Tibial nerve (tissue), 4 donors: Measurements from ENCODE around the gene MAPK11. TPM values are rescaled to one million over a fixed set of nuclear protein-coding genes. Genes with fewer than 3 reads are reported as not detected.

Source experiments
- DNase-seq, 2 donors: peaks; one replicate each; pipeline ENCODE4 v3.0.0-alpha.2; 2019; ENCODE audit warnings: low spot score in 2 of 2
- H3K27ac ChIP-seq, 4 donors: fragments of 200-600 bp; sonication (generic) in 3 of 4; one replicate each; pipeline ENCODE4 v1.5.1; 2017 to 2019; ENCODE audit warnings: mild to moderate bottlenecking in 1 of 4
- H3K27me3 ChIP-seq, 2 donors: fragments of 200-600 bp; sonication (generic) in 1 of 2; one replicate each; pipeline versions ENCODE4 v1.5.1 to v1.6.0; 2017 to 2019
- H3K36me3 ChIP-seq, 3 donors: fragments of 200-600 bp; sonication (generic); one replicate each; pipeline ENCODE4 v1.5.1; 2018 to 2019
- H3K4me1 ChIP-seq, 4 donors: fragments of 200-600 bp; sonication (generic) in 3 of 4; one replicate each; pipeline ENCODE4 v1.5.1; 2017 to 2019
- H3K4me3 ChIP-seq, 4 donors: fragments of 200-600 bp; sonication (generic) in 3 of 4; one replicate each; pipeline ENCODE4 v1.5.1; 2017 to 2019; ENCODE audit warnings: mild to moderate bottlenecking in 1 of 4, moderate library complexity in 1 of 4
- H3K9me3 ChIP-seq, 4 donors: fragments of 200-600 bp; sonication (generic) in 3 of 4; one replicate each; pipeline ENCODE4 v1.5.1; 2017 to 2019
- EP300 ChIP-seq, 2 donors: sonication (generic); formaldehyde crosslinking; IDR thresholded peaks; one replicate each; pipeline ENCODE4 v1.6.1; 2017; ENCODE audit warnings: antibody characterized with exemption in 2 of 2, mild to moderate bottlenecking in 1 of 2
- POLR2A ChIP-seq, 2 donors: fragments of 450-650 bp; IDR thresholded peaks; one replicate each; pipeline ENCODE4 v1.6.1; 2017; ENCODE audit warnings: antibody characterized with exemption in 2 of 2, mild to moderate bottlenecking in 2 of 2, moderate library complexity in 2 of 2
- WGBS, 2 donors: methylation state at CpG; one replicate each; pipeline ENCODE4 v1.1.5; 2018; 5-methylcytosine and 5-hydroxymethylcytosine counted together
- total RNA-seq, 4 donors: library from RNA; depleted of rRNA; stranded (reverse); fragments of >200 nt; gene quantifications; one replicate each; pipeline ENCODE4 v1.1.0, GENCODE V29; 2016
- TF ChIP-seq, protein P1 (sequence below), 5 experiments: fragments of 200-600 bp in 3 of 5; fragments of 450-650 bp in 2 of 5; sonication (generic) in 3 of 5; IDR thresholded peaks; one replicate each; pipeline ENCODE4 v1.5.1; 2016 to 2019; ENCODE audit warnings: antibody characterized with exemption in 5 of 5, mild to moderate bottlenecking in 3 of 5, moderate library complexity in 2 of 5

Gene MAPK11
- total RNA-seq, 4 donors from 2014 or later: 8.7 to 33.3 (median 19.6) TPM

DNA sequence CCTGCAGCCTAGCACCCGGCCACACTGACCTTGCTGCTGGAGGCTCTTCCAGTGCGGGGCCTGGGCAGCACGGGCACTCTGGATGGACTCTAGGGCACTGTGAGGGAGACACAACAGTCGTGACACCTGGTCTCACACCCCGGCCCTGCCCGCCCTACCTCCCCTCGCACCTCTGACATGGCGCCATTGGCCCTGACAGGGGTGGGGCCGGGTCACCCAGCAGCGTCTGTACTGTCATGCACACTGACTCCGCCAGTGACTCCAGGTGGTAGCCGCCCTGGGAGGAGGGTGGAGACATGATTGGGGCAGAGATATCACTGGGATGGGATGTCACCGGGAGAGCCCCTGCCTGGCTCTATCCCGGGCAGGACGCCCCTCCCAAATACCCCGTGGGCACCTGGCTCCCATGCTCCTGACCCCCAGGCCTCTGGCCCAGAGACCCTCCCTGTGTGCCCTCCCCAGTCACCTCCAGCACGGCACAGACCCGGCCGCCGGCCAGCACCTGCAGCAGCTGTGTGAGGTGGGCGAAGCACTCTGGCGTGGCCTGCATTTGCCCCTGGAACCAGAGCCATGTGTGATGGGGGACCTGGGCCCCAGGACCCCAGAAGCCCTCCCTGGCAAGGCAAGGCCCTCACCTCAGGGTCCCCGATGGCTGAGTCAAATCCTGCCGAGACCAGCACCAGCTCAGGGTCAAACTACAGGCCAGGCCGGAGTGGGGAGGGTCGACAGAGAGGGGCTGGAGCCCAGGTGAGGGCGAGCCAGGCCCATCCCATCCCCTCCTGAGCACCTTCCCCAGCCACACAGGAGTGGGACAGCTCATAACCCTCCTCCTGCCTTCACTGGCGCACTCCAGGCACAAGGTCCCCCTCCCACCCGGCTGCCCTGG is 21.7 kb downstream of the MAPK11 start:
- Histone ChIP-seq H3K4me3 (no peak overlapping the region), H3K27ac (no peak overlapping the region), H3K36me3 (peaks cover 0 to 25% (median 0%) of the 10 kb centered on the region in 3 donors), H3K4me1 (peaks cover 0 to 71% (median 35%) of the 10 kb centered on the region in 4 donors), H3K9me3 (no peaks in the 10 kb centered on the region), H3K27me3 (no peaks in the 10 kb centered on the region)
- TF ChIP-seq, protein P1, sequence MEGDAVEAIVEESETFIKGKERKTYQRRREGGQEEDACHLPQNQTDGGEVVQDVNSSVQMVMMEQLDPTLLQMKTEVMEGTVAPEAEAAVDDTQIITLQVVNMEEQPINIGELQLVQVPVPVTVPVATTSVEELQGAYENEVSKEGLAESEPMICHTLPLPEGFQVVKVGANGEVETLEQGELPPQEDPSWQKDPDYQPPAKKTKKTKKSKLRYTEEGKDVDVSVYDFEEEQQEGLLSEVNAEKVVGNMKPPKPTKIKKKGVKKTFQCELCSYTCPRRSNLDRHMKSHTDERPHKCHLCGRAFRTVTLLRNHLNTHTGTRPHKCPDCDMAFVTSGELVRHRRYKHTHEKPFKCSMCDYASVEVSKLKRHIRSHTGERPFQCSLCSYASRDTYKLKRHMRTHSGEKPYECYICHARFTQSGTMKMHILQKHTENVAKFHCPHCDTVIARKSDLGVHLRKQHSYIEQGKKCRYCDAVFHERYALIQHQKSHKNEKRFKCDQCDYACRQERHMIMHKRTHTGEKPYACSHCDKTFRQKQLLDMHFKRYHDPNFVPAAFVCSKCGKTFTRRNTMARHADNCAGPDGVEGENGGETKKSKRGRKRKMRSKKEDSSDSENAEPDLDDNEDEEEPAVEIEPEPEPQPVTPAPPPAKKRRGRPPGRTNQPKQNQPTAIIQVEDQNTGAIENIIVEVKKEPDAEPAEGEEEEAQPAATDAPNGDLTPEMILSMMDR (IDR thresholded peaks at IDR 0.05): no peak
- TF ChIP-seq POLR2A (IDR thresholded peaks at IDR 0.05): no peak
- no peak for TF ChIP-seq EP300 (IDR thresholded peaks at IDR 0.05)
- no peak for DNase-seq
- 87 to 89% methylated on average over 18 to 23 of the region's 29 CpGs for WGBS, 2 donors

DNA sequence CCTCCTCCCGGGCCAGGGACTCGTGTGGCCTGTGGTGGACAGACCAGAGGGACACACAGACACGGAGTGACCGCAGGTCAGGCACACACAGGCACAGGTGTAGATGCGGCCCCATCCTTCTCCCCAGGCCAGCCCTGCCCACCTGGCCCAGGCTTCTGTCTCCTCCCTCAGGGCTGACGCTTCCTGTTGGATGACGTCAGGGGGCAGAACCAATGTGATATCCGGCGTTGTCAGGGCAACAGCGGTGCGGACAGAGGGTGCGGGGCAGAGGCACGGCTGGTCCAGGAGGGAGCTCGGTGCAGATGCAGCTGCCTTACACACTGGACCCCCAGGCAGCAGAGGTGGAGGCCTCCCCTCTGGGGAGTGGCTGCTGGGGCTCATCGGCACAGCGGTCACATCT is 22.4 kb downstream of the MAPK11 start:
- no peaks in the 10 kb centered on the region for H3K27me3 ChIP-seq
- TF ChIP-seq POLR2A (IDR thresholded peaks at IDR 0.05): no peak
- TF ChIP-seq, protein P1 (IDR thresholded peaks at IDR 0.05): no peak
- no peak for TF ChIP-seq EP300 (IDR thresholded peaks at IDR 0.05)
- no peak overlapping the region for H3K27ac ChIP-seq
- no peak overlapping the region for H3K4me3 ChIP-seq
- DNase-seq: no peak
- peaks cover 0 to 77% (median 41%) of the 10 kb centered on the region in 4 donors for H3K4me1 ChIP-seq
- H3K9me3 ChIP-seq: no peaks in the 10 kb centered on the region
- whole genome bisulfite sequencing, 2 donors: 32 to 35% methylated on average over 12 to 13 of the region's 16 CpGs
- H3K36me3 ChIP-seq: peaks cover 0 to 25% (median 0%) of the 10 kb centered on the region in 3 donors

DNA sequence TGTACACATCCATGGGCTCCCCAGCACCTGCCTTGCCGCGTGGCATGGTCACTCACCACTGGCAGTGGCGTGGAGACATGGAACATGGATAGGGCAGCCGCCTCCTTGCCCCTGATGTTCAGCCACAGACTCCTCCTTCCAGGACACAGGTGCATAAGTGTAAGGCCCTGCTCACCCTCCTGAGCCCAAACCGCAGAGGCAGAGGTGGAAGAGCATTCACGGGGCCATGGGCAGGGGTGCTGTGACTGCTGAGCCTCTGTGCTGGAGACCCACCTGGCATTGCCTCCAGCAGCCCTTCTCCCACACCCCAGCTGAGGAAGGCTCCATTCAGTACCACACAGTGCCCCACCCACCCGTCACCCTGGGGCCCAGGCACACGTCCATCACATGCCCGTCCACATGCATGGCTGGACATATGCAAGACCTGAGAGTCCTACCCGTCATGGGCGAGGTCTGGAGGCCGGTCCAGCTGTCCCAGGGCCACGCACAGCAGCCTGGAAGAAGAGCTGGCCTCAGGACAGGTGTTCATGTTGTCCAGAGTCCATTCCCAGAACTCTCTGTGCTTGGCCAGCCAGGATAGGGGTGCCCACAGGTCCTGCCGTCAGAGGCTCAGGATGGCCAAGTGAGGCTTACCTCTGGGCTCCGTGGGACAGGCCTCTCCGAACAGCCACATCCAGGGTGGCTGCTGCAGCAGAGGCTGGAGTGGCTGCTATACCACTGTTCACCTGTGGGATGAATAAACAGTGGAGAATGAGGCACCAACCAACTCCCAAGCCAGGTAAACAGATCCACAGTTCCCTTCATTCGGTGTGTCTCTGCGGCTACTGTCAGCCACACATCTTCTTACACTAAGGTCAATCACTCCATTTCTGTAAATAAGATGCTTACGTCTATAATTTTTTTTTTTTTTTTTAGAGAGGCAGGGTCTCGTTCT is 23.7 kb downstream of the MAPK11 start:
- Histone ChIP-seq H3K27me3 (no peaks in the 10 kb centered on the region), H3K27ac (peak overlapping the region in 1 of 4 donors; percentile 95), H3K36me3 (peaks cover 0 to 25% (median 0%) of the 10 kb centered on the region in 3 donors), H3K4me3 (peak overlapping the region in 1 of 4 donors; percentile 95), H3K9me3 (no peaks in the 10 kb centered on the region), H3K4me1 (peaks cover 0 to 84% (median 49%) of the 10 kb centered on the region in 4 donors)
- no peak for DNase-seq
- TF ChIP-seq, protein P1 (IDR thresholded peaks at IDR 0.05): no peak
- no peak for TF ChIP-seq POLR2A (IDR thresholded peaks at IDR 0.05)
- no peak for TF ChIP-seq EP300 (IDR thresholded peaks at IDR 0.05)
- WGBS, 2 donors: 80 to 90% methylated on average over 11 to 20 of the region's 20 CpGs

DNA sequence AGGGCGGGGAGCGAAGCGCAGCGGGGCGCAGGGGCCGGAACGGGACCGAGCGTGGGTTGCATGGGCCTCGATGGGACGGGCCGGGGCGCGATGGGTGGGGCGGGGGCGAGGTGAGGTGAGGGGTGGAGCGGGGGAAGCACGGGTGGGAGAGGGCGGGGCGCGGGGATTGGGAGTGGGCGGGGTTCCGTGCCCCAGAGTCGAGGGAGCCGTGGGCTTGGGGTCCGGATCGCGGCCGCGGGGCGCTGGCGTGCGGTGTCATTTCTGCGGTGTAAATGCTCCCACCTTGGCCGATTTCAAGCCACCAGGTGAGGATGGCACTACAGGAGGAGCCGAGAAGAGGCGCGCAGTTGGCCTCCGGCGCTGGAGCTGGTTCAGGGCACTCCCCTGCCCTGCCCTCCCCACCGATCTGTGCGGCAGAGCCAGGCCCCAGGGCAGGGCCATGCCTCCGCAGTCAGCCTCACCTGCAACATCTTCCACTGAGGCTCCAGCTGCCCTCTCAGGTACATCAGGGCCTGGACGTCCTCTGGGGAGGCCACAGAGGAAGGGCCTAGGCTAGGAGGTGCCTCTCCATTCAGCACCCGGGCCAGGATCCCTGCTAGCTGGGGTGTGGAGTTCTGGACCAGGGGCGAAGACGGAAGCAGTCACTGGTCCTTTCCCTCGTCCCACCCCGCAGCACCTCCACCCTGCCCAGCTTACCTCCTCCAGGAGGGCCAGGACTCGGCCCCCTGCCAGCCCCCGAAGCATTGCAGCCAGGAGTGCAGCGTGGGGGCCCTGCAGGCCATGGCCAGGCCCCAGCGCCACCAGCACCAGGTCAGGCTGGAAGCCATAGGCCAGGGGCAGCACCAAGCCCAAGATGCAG is 24.7 kb downstream of the MAPK11 start:
- Histone ChIP-seq H3K27ac (peak overlapping the region; percentile 58 to 95 (median 91)), H3K4me3 (peak overlapping the region; percentile 53 to 95 (median 70)), H3K4me1 (peaks cover 0 to 84% (median 48%) of the 10 kb centered on the region in 4 donors), H3K36me3 (peaks cover 0 to 29% (median 2%) of the 10 kb centered on the region in 3 donors), H3K27me3 (no peaks in the 10 kb centered on the region), H3K9me3 (no peaks in the 10 kb centered on the region)
- TF ChIP-seq, protein P1 (IDR thresholded peaks at IDR 0.05): no peak
- TF ChIP-seq POLR2A (IDR thresholded peaks at IDR 0.05) (no peak), EP300 (IDR thresholded peaks at IDR 0.05) (no peak)
- 16 to 17% methylated on average over 24 to 46 of the region's 53 CpGs for WGBS, 2 donors
- DNase-seq: no peak
